ENCODE results near the gene NPHP4. TPM values are rescaled to one million over a fixed set of nuclear protein-coding genes. Genes with fewer than 3 reads are reported as not detected.
"Not testable (repeated sequence)": the region's sequence is repeated elsewhere in the genome, so short reads cannot be mapped to it uniquely, and the experiment has no call there.

Gene NPHP4
- total RNA-seq, 6 experiments from 2014 or later, result 1.5 to 6.0 (median 2.0) TPM

DNA sequence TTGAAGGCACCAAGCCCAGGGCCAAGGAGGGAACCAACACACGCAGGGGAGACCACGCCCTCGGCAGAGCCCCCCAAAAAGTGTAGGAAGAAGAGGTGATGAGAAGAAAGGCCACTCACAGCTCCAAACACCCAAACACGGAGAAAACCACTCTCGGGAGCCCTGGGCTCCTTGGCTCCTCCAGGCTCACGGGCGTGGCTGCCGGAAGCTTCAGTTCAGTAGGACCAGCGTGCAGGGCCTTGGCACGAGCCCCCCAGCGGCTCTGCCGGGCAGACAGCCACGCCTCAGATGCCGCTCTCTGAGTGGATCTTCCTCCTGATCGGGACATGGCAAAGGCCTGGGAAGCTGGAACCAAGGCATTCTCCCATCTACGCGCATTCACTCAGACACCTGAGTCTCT lies 94.0 kb downstream of the NPHP4 start:
- WGBS (ENCODE audit: insufficient coverage, low coverage, low lambda C conversion rate, missing lambda C conversion rate), result 100% methylated on average over 2 of the region's 17 CpGs
- peak in 2 of 3 donors; percentile 30 to 33 for DNase-seq
- Histone ChIP-seq H3K27ac (no peak overlapping the region), H3K4me1 (no peaks in the 10 kb centered on the region), H3K9me3 (no peaks in the 10 kb centered on the region), H3K36me3 (no peaks in the 10 kb centered on the region), H3K27me3 (no peaks in the 10 kb centered on the region), H3K4me3 (no peak overlapping the region)
- intact Hi-C loops (cut with DNase I), result no loop called here
- TF ChIP-seq, protein P1, sequence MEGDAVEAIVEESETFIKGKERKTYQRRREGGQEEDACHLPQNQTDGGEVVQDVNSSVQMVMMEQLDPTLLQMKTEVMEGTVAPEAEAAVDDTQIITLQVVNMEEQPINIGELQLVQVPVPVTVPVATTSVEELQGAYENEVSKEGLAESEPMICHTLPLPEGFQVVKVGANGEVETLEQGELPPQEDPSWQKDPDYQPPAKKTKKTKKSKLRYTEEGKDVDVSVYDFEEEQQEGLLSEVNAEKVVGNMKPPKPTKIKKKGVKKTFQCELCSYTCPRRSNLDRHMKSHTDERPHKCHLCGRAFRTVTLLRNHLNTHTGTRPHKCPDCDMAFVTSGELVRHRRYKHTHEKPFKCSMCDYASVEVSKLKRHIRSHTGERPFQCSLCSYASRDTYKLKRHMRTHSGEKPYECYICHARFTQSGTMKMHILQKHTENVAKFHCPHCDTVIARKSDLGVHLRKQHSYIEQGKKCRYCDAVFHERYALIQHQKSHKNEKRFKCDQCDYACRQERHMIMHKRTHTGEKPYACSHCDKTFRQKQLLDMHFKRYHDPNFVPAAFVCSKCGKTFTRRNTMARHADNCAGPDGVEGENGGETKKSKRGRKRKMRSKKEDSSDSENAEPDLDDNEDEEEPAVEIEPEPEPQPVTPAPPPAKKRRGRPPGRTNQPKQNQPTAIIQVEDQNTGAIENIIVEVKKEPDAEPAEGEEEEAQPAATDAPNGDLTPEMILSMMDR (IDR thresholded peaks at IDR 0.05), result no peak
- no peak for TF ChIP-seq POLR2A (IDR thresholded peaks at IDR 0.05)
- ATAC-seq, result no peak

DNA sequence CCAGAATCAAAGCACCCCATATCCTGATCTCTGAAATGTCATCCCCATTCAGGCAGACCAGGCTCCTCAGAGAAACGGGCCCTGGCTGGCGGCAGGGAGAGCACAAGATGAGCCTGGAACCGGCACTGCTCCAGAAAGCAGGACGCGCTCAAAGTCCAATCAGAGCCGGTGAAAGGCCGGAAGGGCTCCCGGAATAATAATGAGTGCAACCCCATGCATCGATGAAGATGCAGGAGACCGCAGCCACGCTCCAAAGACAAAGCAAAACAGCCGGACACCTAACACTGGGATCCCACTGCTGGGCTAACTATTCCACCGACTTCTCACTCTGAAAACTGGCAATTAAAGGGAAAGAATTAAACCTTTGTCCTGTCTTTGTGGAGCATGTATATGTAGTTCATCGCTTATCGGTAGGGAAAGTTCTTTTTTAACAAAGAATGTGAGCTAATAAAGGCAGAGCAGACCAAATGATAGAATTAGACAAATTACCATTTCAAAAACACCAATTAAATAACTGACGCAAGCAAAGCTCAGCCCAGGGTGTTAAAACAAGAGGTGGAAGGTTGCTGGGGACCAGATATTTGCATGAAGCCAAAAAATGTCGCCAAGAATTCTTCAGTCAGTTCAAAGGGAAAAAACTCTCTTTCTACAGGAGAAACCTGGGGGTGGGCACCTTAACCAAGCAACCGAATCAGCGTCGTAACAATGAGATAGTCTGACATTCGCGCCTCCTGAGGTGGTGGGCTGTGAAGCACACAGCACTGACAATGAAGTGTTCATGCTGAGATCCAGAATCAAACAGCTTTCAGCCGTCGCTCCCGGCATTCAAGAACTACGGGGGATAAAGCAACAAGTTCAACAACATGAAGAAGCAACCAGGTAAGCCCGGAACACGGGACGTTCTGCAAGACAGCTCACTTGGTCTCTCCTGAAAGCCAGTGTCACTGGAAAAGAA lies 95.2 kb downstream of the NPHP4 start:
- Histone ChIP-seq H3K4me1 (no peaks in the 10 kb centered on the region), H3K36me3 (no peaks in the 10 kb centered on the region), H3K27me3 (no peaks in the 10 kb centered on the region), H3K9me3 (no peaks in the 10 kb centered on the region), H3K4me3 (no peak overlapping the region), H3K27ac (no peak overlapping the region)
- DNase-seq (peak; percentile 39 to 58 (median 51)), ATAC-seq (peak; percentile 64 to 86 (median 72))
- intact Hi-C loops (cut with DNase I), result no loop called here
- no peak for TF ChIP-seq POLR2A (IDR thresholded peaks at IDR 0.05)
- TF ChIP-seq, protein P1 (IDR thresholded peaks at IDR 0.05), result no peak
- 63% methylated on average over 27 of the region's 29 CpGs for WGBS (ENCODE audit: insufficient coverage, low coverage, low lambda C conversion rate, missing lambda C conversion rate)

DNA sequence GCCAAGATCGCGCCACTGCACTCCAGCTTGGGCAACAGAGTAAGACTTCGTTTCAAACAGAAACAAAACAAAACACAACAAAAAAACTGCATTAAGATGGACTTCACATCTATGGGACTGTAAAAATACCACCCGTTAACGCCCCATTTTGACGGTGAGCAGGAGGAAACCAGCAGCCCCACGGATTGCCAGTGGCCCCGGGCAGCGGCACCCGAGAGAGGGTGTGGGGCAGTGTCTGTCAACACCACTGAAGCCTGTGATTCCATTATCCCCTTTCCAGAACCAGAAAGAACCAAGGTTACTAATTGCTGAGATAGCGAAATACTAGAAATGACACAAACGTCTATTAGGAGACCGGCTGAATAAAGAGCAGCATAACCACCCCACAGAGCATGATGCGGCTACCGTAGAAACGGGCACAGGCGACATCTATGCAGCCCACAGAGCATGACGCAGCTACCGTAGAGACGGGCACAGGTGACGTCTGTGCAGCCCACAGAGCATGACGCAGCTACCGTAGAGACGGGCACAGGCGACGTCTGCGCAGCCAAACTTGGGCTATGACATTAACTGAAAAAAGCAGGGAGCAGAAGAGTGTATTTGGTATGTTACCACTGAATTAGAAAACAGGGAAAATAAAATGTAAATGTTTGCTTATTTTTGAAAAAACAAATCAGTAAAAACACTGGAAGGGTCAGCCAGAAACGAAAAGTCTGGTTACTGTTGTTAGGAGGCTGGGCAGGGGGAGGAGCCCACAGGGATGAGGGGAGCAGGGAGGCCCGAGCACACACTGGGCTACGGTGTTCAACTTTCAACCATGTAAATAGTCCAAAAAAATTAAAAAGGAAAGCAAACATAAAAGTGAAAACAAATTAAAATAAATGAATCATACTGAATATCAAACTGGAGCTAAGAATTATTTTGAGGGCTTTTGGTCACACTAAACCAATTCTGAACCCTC lies 96.5 kb downstream of the NPHP4 start:
- intact Hi-C loops (cut with DNase I), result no loop called here
- H3K9me3 ChIP-seq, result no peaks in the 10 kb centered on the region
- no peak overlapping the region for H3K27ac ChIP-seq
- no peaks in the 10 kb centered on the region for H3K4me1 ChIP-seq
- DNase-seq (peak in 2 of 3 donors; percentile 31 to 35), ATAC-seq (no peak)
- TF ChIP-seq, protein P1 (IDR thresholded peaks at IDR 0.05), result no peak
- no peak for TF ChIP-seq POLR2A (IDR thresholded peaks at IDR 0.05)
- no peak overlapping the region for H3K4me3 ChIP-seq
- H3K36me3 ChIP-seq, result no peaks in the 10 kb centered on the region
- 91% methylated on average over 17 of the region's 30 CpGs for WGBS (ENCODE audit: insufficient coverage, low coverage, low lambda C conversion rate, missing lambda C conversion rate)
- no peaks in the 10 kb centered on the region for H3K27me3 ChIP-seq

DNA sequence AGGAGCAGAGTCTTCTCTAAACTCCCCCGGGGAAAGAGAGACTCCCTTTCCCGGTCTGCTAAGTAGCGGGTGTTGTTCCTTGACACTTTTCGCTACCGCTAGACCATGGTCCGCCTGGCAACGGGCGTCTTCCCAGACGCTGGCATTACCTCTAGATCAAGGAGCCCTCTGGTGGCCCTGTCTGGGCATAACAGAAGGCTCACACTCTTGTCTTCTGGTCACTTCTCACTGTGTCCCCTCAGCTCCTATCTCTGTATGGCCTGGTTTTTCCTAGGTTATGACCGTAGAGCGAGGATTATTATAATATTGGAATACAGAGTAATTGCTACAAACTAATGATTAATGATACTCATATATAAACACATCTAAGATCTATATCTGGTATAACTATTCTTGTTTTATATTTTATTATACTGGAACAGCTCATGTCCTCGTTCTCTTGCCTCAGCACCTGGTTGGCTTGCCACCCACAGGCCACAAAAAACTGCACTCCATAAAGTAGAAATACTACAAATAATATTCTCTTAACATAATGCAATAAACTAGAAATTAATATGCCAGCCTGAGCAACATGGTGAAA lies 98.4 kb downstream of the NPHP4 start:
- H3K36me3 ChIP-seq; H3K27me3 ChIP-seq; H3K27ac ChIP-seq; intact Hi-C loops (cut with DNase I); ATAC-seq; H3K4me3 ChIP-seq; H3K9me3 ChIP-seq; H3K4me1 ChIP-seq: not testable (repeated sequence)
- TF ChIP-seq, protein P1 (IDR thresholded peaks at IDR 0.05), result peak; percentile 6 to 41 (median 25)
- DNase-seq, result peak in 2 of 3 donors; percentile 39 to 40
- WGBS (ENCODE audit: insufficient coverage, low coverage, low lambda C conversion rate, missing lambda C conversion rate), result 83% methylated on average over 7 of the region's 12 CpGs

All from right lobe of liver (tissue), 6 donors.